NCI-H2107 treated with DMSO at 0.1 percent for 48 hours (cell line): ENCODE results near the gene GPX5.
"Not testable (repeated sequence)": the region's sequence is repeated elsewhere in the genome, so short reads cannot be mapped to it uniquely, and the experiment has no call there.

Experiments used
- DNase-seq: peaks from one replicate; lab custom pipeline; 2025; ENCODE audit not compliant: unreplicated experiment; lab: John Stamatoyannopoulos, UW

The GPX5 gene

GRCh38 chr6:28511628-28512300, 13.9 kb upstream of the GPX5 start:
- no peak for DNase-seq

- not testable (repeated sequence) for DNase-seq
Observed at GRCh38 chr6:28512387-28512786, 13.3 kb upstream of the GPX5 start.

GRCh38 chr6:28515676-28516075, 10.0 kb upstream of the GPX5 start, which contains the start of gene GPX6:
TSS of gene GPX6 (minus strand) at chr6:28515793. CDS start at chr6:28515743, 50 bp downstream.
- no peak for DNase-seq

- no peak for DNase-seq
Observed at GRCh38 chr6:28517964-28518363, 7.7 kb upstream of the GPX5 start.

- no peak for DNase-seq
Observed at GRCh38 chr6:28522594-28523240, 3.0 kb upstream of the GPX5 start.

- no peak for DNase-seq
Observed at GRCh38 chr6:28523241-28523622, 2.4 kb upstream of the GPX5 start.

GRCh38 chr6:28530777-28531176, 5.1 kb downstream of the GPX5 start:
- no peak for DNase-seq

GRCh38 chr6:28531479-28532128, 5.9 kb downstream of the GPX5 start:
- no peak for DNase-seq

- no peak for DNase-seq
Observed at GRCh38 chr6:28534306-28534705, 8.6 kb downstream of the GPX5 start.

GRCh38 chr6:28534875-28535274, 9.2 kb downstream of the GPX5 start:
- no peak for DNase-seq

GRCh38 chr6:28537065-28537464, 11.4 kb downstream of the GPX5 start:
- DNase-seq = no peak

- no peak for DNase-seq
Observed at GRCh38 chr6:28537509-28538140, 11.9 kb downstream of the GPX5 start.

- no peak for DNase-seq
Observed at GRCh38 chr6:28541996-28542395, 16.3 kb downstream of the GPX5 start.

GRCh38 chr6:28542440-28543296, 17.0 kb downstream of the GPX5 start:
- peak; percentile 16 for DNase-seq

- DNase-seq = no peak
Observed at GRCh38 chr6:28543651-28544610, 18.2 kb downstream of the GPX5 start.

- no peak for DNase-seq
Observed at GRCh38 chr6:28545955-28546354, 20.3 kb downstream of the GPX5 start.

GRCh38 chr6:28547003-28547402, 21.3 kb downstream of the GPX5 start:
- not testable (repeated sequence) for DNase-seq

- no peak for DNase-seq
Observed at GRCh38 chr6:28551891-28552666, 26.4 kb downstream of the GPX5 start.
